ENCODE data around the gene MAB21L3. TPM values are rescaled to one million over a fixed set of nuclear protein-coding genes. Genes with fewer than 3 reads are reported as not detected.

MAB21L3 gene
- total and polyA plus RNA-seq, 2 of the 13 experiments (the other 11 are each of a cell fraction or from before 2014, with no cell fraction given), result 0.55 to 4.1 TPM

GRCh38 chr1:116111524-116112021, 374 bp downstream of the MAB21L3 start (continued):
- TF ChIP-seq MED13 (CRISPR knock-in tag; IDR thresholded peaks at IDR 0.05) (no peak), E2F5 (CRISPR knock-in tag; conservative IDR thresholded peaks at IDR 0.05) (no peak), FOSL2 (CRISPR knock-in tag; IDR thresholded peaks at IDR 0.05) (no peak), ZNF138 (CRISPR knock-in tag; IDR thresholded peaks at IDR 0.05; ENCODE audit: low read depth) (no peak), HMG20B (CRISPR knock-in tag; conservative IDR thresholded peaks at IDR 0.05) (no peak), U2AF1 (optimal IDR thresholded peaks at IDR 0.05; ENCODE audit: low read depth, low read length) (no peak), TCF7L2 (IDR thresholded peaks at IDR 0.05; ENCODE audit: low read depth, low read length) (no peak), GLI4 (CRISPR knock-in tag; IDR thresholded peaks at IDR 0.05; ENCODE audit: borderline replicate concordance) (no peak), SOX13 (IDR thresholded peaks at IDR 0.05) (no peak), SOX13 (CRISPR knock-in tag; conservative IDR thresholded peaks at IDR 0.05 in 1 of 2, IDR thresholded peaks at IDR 0.05 in 1 of 2) (no peak; a peak in 1 of 4 replicates), ERF (CRISPR knock-in tag; IDR thresholded peaks at IDR 0.05) (0 out of 2 replicates have a peak, but pooled peaks have one; percentile 10), ZNF501 (CRISPR knock-in tag; IDR thresholded peaks at IDR 0.05) (peak; percentile 47; the same call in 1 of the 2 replicates), MBNL3 (CRISPR knock-in tag; conservative IDR thresholded peaks at IDR 0.05) (no peak), PAWR (CRISPR knock-in tag; IDR thresholded peaks at IDR 0.05; ENCODE audit: borderline replicate concordance) (no peak), ZNF646 (CRISPR knock-in tag; IDR thresholded peaks at IDR 0.05) (peak; percentile 88), SPEN (CRISPR knock-in tag; IDR thresholded peaks at IDR 0.05; ENCODE audit: low read depth) (no peak), POLR2G (IDR thresholded peaks at IDR 0.05; ENCODE audit: low read depth, low read length) (no peak), ARNT (IDR thresholded peaks at IDR 0.05) (no peak), ZNF101 (CRISPR knock-in tag; IDR thresholded peaks at IDR 0.05; ENCODE audit: borderline replicate concordance, low read depth) (no peak), FOXA1 (IDR thresholded peaks at IDR 0.05) (no peak), FOXA1 (CRISPR knock-in tag; IDR thresholded peaks at IDR 0.05) (0 out of 2 replicates have a peak, but pooled peaks have one; percentile 10), RFXANK (CRISPR knock-in tag; IDR thresholded peaks at IDR 0.05) (no peak), TCF7 (IDR thresholded peaks at IDR 0.05; ENCODE audit: low read depth) (no peak), ZNF652 (CRISPR knock-in tag; IDR thresholded peaks at IDR 0.05; ENCODE audit: borderline replicate concordance, low read depth) (no peak), ZFP91 (CRISPR knock-in tag; IDR thresholded peaks at IDR 0.05; ENCODE audit: borderline replicate concordance) (no peak)
